Trophoblast cell (in vitro differentiated cells and primary cell): ENCODE data around the gene LYZ.

Experiments used
- DNase-seq, 2 donors: peaks; one replicate each; pipeline ENCODE4 v3.0.0-alpha.2; 2016
- H2AFZ ChIP-seq: 2 replicates; pipeline ENCODE4 v1.6.1; 2013; ENCODE audit warnings: low read length, moderate library complexity, mild to moderate bottlenecking; ENCODE audit not compliant: insufficient read depth, poor library complexity
- H2AK5ac ChIP-seq: 2 replicates; pipeline ENCODE4 v1.6.1; 2013; ENCODE audit warnings: mild to moderate bottlenecking, low read length
- H2BK120ac ChIP-seq: 2 replicates; pipeline ENCODE4 v1.6.1; 2013; ENCODE audit warnings: low read length, mild to moderate bottlenecking, moderate library complexity; ENCODE audit not compliant: insufficient read depth, poor library complexity
- H2BK12ac ChIP-seq: 2 replicates; pipeline ENCODE4 v1.6.1; 2013; ENCODE audit warnings: mild to moderate bottlenecking, low read length, moderate library complexity
- H2BK5ac ChIP-seq: 2 replicates; pipeline ENCODE4 v1.6.1; 2013; ENCODE audit warnings: low read length, low read depth, moderate library complexity, mild to moderate bottlenecking; ENCODE audit not compliant: poor library complexity
- H3K14ac ChIP-seq: 2 replicates; pipeline ENCODE4 v1.6.1; 2013; ENCODE audit warnings: mild to moderate bottlenecking, low read length
- H3K18ac ChIP-seq: 2 replicates; pipeline ENCODE4 v1.6.1; 2013; ENCODE audit warnings: mild to moderate bottlenecking, low read length
- H3K23ac ChIP-seq: 2 replicates; pipeline ENCODE4 v1.6.1; 2013; ENCODE audit warnings: low read length
- H3K27ac ChIP-seq: 2 replicates; pipeline ENCODE4 v1.5.1; 2013; ENCODE audit warnings: low read depth, mild to moderate bottlenecking, inconsistent platforms, low read length, moderate library complexity
- H3K27me3 ChIP-seq: 2 replicates; pipeline ENCODE4 v1.6.1; 2013; ENCODE audit warnings: inconsistent platforms, mild to moderate bottlenecking, low read length, moderate library complexity; ENCODE audit not compliant: insufficient read depth
- H3K36me3 ChIP-seq, 2 experiments: 1 replicate in 1 of 2; 2 replicates in 1 of 2; pipeline ENCODE4 v1.6.1; 2013; ENCODE audit warnings: low read length in 2 of 2, mild to moderate bottlenecking in 2 of 2, moderate library complexity in 1 of 2; ENCODE audit not compliant: insufficient read depth in 2 of 2, control insufficient read depth in 1 of 2
- H3K4ac ChIP-seq: 2 replicates; pipeline ENCODE4 v1.6.1; 2013; ENCODE audit warnings: low read depth, mild to moderate bottlenecking, low read length, moderate library complexity
- H3K4me1 ChIP-seq, 2 experiments: 1 replicate in 1 of 2; 2 replicates in 1 of 2; pipeline ENCODE4 v1.6.1; 2013; ENCODE audit warnings: low read length in 2 of 2, mild to moderate bottlenecking in 2 of 2, moderate library complexity in 1 of 2; ENCODE audit not compliant: insufficient read depth in 2 of 2, control insufficient read depth in 1 of 2
- H3K4me2 ChIP-seq: 2 replicates; pipeline ENCODE4 v1.6.1; 2013; ENCODE audit warnings: inconsistent platforms, mild to moderate bottlenecking, low read length, moderate library complexity
- H3K4me3 ChIP-seq: 2 replicates; pipeline ENCODE4 v1.5.1; 2013; ENCODE audit warnings: mild to moderate bottlenecking, low read depth, low read length, inconsistent platforms
- H3K79me1 ChIP-seq: one replicate; pipeline ENCODE4 v1.6.1; 2013; ENCODE audit warnings: low read length
- H3K79me2 ChIP-seq: 2 replicates; pipeline ENCODE4 v1.6.1; 2013; ENCODE audit warnings: low read length, mild to moderate bottlenecking; ENCODE audit not compliant: control insufficient read depth, insufficient read depth, poor library complexity
- H3K9ac ChIP-seq: 2 replicates; pipeline ENCODE4 v1.6.1; 2013; ENCODE audit warnings: mild to moderate bottlenecking, low read length
- H3K9me3 ChIP-seq: 2 replicates; pipeline ENCODE4 v1.6.1; 2013; ENCODE audit warnings: low read depth, mild to moderate bottlenecking, control low read depth, inconsistent platforms, low read length; ENCODE audit not compliant: insufficient read depth
- H4K12ac ChIP-seq: 2 replicates; pipeline ENCODE4 v1.6.1; 2013; ENCODE audit warnings: low read depth, mild to moderate bottlenecking, low read length, moderate library complexity
- H4K8ac ChIP-seq: 2 replicates; pipeline ENCODE4 v1.6.1; 2013; ENCODE audit warnings: low read depth, mild to moderate bottlenecking, low read length, moderate library complexity
- H4K91ac ChIP-seq: one replicate; pipeline ENCODE4 v1.6.1; 2013; ENCODE audit warnings: low read depth, mild to moderate bottlenecking, low read length, moderate library complexity
- WGBS: extraction: QIAGEN DNeasy Blood & Tissue Kit; methylation state at CpG from one replicate; pipeline ENCODE4 v1.1.7; 2013; ENCODE audit warnings: missing lambda C conversion rate; ENCODE audit not compliant: insufficient read length, insufficient coverage; ENCODE audit errors: extremely low coverage; 5-methylcytosine and 5-hydroxymethylcytosine counted together

Gene LYZ

DNA sequence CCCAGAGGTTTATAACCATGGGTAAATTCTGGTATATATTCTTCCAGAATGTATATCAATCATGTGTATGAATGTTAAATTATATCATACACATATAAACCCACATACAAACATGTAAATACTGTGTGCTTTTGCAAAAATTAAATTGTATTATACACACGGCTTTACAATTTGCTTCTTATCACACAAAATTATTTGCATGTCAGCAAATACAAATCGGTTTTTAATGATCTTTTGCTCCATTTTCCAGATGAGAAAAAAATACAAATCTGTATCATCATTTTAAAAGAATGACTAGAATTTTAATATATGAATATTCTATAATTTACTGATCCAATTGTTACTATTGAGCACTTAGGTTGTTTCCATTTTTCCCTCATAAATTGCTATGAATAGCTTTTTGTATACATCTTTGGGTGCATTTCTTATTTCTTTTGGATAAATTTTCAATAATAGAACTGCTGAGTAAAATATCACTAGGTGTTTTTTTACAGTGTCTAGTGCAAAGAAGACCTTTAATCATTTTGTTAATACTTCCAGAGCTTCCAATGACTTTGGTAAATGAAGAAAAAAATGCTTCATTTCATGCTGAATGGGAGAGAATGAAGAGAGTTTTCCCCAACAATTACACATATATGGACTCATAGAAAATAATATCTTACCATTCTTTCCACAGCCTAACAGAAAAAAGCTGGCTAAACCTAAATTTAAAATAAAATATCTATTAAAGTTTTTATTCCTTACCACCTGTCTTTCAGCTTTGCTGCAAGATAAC is 3.5 kb downstream of the LYZ start:
- H3K4me2 ChIP-seq, result no peak overlapping the region
- WGBS, result no CpG with 5 or more reads among the region's 2 CpGs
- H2BK5ac ChIP-seq, result no peak overlapping the region
- no peak overlapping the region for H3K18ac ChIP-seq
- H2BK120ac ChIP-seq, result no peak overlapping the region
- no peak overlapping the region for H4K91ac ChIP-seq
- H3K79me1 ChIP-seq, result no peaks in the 10 kb centered on the region
- no peak for DNase-seq
- no peaks in the 10 kb centered on the region for H3K9me3 ChIP-seq
- no peak overlapping the region for H3K14ac ChIP-seq
- H3K27me3 ChIP-seq, result no peaks in the 10 kb centered on the region
- H3K9ac ChIP-seq, result no peak overlapping the region
- H3K4ac ChIP-seq, result no peak overlapping the region
- H2AK5ac ChIP-seq, result no peak overlapping the region
- H3K79me2 ChIP-seq, result no peaks in the 10 kb centered on the region
- no peak overlapping the region for H2BK12ac ChIP-seq
- no peak overlapping the region for H3K23ac ChIP-seq
- no peak overlapping the region for H3K27ac ChIP-seq
- no peak overlapping the region for H3K4me3 ChIP-seq
- H3K36me3 ChIP-seq, result no peaks in the 10 kb centered on the region
- no peak overlapping the region for H2AFZ ChIP-seq
- no peak overlapping the region for H4K8ac ChIP-seq
- H3K4me1 ChIP-seq, result no peaks in the 10 kb centered on the region
- no peak overlapping the region for H4K12ac ChIP-seq

DNA sequence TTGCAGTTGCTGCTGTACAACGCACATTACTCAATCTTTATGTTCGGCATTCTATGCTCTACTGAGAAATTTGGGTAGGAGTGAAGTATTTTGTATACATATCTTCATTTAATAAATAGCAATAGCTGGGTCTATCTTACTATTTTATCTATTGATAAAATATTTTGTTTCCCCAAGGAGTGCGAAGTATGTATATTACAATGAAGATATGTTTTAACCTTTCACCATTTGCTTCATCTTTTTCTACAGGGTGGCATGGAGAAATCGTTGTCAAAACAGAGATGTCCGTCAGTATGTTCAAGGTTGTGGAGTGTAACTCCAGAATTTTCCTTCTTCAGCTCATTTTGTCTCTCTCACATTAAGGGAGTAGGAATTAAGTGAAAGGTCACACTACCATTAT is 4.7 kb downstream of the LYZ start:
- Histone ChIP-seq H2BK120ac (no peak overlapping the region), H3K4me2 (no peak overlapping the region), H3K79me2 (no peaks in the 10 kb centered on the region), H3K14ac (no peak overlapping the region), H3K9ac (no peak overlapping the region), H2BK5ac (no peak overlapping the region), H4K8ac (no peak overlapping the region), H3K23ac (no peak overlapping the region), H3K4me1 (no peaks in the 10 kb centered on the region), H3K36me3 (no peaks in the 10 kb centered on the region), H3K9me3 (no peaks in the 10 kb centered on the region), H3K27ac (no peak overlapping the region), H3K18ac (no peak overlapping the region), H3K79me1 (no peaks in the 10 kb centered on the region), H4K12ac (no peak overlapping the region), H3K4me3 (no peak overlapping the region), H3K27me3 (no peaks in the 10 kb centered on the region), H3K4ac (no peak overlapping the region), H2AFZ (no peak overlapping the region), H2AK5ac (no peak overlapping the region), H4K91ac (no peak overlapping the region), H2BK12ac (no peak overlapping the region)
- peak in 1 of 2 donors; percentile 63 for DNase-seq
- WGBS, result no CpG with 5 or more reads among the region's 5 CpGs

DNA sequence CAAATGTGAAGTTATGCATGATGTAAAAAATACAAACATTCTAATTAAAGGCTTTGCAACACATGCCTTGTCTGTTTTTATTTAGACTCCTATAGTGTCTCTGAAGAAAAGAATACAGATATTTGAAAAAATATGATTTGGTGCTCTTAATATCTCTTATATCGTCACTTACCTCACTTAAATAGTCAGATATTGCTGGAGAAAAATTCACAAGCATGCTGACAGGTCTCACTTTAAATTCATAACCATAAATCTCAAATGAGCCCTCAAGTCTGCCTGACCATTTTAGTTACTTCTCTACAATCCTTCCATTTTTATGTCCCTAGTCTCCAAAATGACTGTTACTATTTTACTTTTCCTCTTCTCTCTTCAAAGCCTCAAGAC is 6.0 kb downstream of the LYZ start:
- Histone ChIP-seq H3K4me2 (no peak overlapping the region), H4K8ac (no peak overlapping the region), H3K4me1 (no peaks in the 10 kb centered on the region), H2AK5ac (no peak overlapping the region), H3K14ac (no peak overlapping the region), H2BK12ac (no peak overlapping the region), H3K18ac (no peak overlapping the region), H3K23ac (no peak overlapping the region), H3K9ac (no peak overlapping the region), H3K79me2 (no peaks in the 10 kb centered on the region), H4K91ac (no peak overlapping the region), H2BK5ac (no peak overlapping the region), H3K27me3 (no peaks in the 10 kb centered on the region), H3K79me1 (no peaks in the 10 kb centered on the region), H3K9me3 (no peaks in the 10 kb centered on the region), H3K27ac (no peak overlapping the region), H3K4me3 (no peak overlapping the region), H3K36me3 (no peaks in the 10 kb centered on the region), H3K4ac (no peak overlapping the region), H2BK120ac (no peak overlapping the region), H4K12ac (no peak overlapping the region), H2AFZ (no peak overlapping the region)
- no CpG with 5 or more reads among the region's 1 CpG for WGBS
- DNase-seq, result no peak

DNA sequence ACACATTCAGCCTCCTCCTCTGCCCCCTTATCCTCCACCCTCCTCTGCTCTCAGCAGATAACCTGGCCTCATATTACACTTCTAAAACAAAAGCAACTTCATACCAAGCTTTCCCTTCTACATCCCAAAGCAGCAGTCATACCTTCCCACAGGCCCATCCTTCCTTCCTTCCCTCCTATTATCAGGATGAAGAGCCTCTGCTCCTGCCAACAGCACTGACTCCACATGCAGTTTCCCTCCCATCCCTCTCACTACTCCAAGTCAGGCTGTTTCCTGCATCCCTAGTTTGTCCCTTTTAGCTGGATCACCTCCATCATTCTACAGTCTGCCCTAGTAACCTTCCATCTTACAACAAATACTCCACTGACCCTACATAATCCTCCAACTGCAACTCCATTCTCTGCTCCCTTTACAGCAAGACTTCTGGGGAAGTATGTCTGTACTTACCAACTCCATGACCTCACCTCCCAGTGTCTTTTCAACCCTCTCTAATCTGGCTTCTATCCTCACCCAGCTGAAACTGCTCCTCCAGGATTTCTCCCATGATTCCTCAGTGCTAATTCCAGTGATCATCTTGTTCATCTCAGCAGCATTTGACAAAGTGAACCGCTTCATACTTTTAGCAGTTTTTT is 6.5 kb downstream of the LYZ start:
- Histone ChIP-seq H3K4me3 (no peak overlapping the region), H3K9me3 (no peaks in the 10 kb centered on the region), H2BK12ac (no peak overlapping the region), H3K9ac (no peak overlapping the region), H3K79me2 (peaks cover 1% of the 10 kb centered on the region), H2AFZ (no peak overlapping the region), H3K79me1 (peaks cover 2% of the 10 kb centered on the region), H3K27me3 (no peaks in the 10 kb centered on the region), H2AK5ac (no peak overlapping the region), H2BK5ac (no peak overlapping the region), H4K8ac (no peak overlapping the region), H3K36me3 (no peaks in the 10 kb centered on the region), H2BK120ac (no peak overlapping the region), H4K12ac (no peak overlapping the region), H3K14ac (no peak overlapping the region), H4K91ac (no peak overlapping the region), H3K18ac (no peak overlapping the region), H3K27ac (no peak overlapping the region), H3K4ac (no peak overlapping the region), H3K4me2 (no peak overlapping the region), H3K23ac (no peak overlapping the region), H3K4me1 (no peaks in the 10 kb centered on the region)
- no peak for DNase-seq
- WGBS, result no CpG with 5 or more reads among the region's 1 CpG
